T-helper 2 cell (primary cell): Measurements from ENCODE around the gene KNDC1.

Source experiments
- DNase-seq, 5 experiments: peaks; one replicate each; pipeline versions ENCODE4 v3.0.0 to v3.0.0-alpha.2; 2012 to 2022

Gene KNDC1

GRCh38 chr10:133179128-133179520, 19.1 kb downstream of the KNDC1 start:
- no peak for DNase-seq

- no peak for DNase-seq
These were observed 19.6 kb downstream of the KNDC1 start for GRCh38 chr10:133179651-133180050.

GRCh38 chr10:133180192-133180964, 20.4 kb downstream of the KNDC1 start:
- no peak for DNase-seq

GRCh38 chr10:133180965-133181639, 21.1 kb downstream of the KNDC1 start:
- DNase-seq, result peak in 1 of 5 experiments; percentile 3

- DNase-seq, result no peak
These were observed 22.2 kb downstream of the KNDC1 start for GRCh38 chr10:133182190-133182589.

DNA sequence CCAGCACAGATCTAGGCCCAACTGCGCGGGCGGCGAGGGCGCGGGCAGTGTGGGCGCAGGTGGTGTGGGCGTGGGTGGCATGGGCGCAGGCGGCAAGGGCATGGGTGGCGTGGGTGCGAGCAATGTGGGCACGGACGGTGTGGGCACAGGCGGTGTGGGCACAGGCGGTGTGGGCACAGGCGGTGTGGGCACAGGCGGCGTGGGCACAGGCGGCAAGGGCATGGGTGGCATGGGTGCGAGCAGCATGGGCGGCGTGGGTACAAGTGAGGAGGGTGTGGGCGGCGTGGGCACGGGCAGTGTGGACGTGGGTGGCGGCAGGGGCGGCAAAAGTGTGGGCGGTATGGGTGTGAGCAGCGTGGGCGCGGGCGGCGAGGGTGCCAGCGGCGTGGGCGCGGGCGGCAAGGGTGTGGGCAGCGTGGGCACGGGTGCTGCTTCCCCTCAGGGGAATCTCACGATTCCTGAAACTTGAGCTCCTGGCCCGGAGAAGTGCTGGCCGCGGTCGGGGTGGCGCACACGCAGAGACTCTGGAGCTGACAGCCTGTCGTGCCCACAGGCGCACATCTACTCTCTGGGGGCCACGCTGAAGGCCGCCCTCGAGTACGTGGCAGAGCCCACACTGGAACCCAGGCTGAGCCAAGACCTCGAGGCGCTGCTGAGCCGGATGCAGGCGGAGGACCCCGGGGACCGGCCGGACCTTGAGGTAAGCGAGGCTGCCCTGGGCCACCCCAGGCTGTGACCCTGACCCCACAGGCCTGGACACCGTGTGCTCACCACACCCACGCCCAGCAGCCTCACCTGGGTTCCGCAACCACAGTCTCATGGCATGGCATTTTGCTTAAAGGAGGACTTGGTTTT, 23.0 kb downstream of the KNDC1 start:
- no peak for DNase-seq

DNA sequence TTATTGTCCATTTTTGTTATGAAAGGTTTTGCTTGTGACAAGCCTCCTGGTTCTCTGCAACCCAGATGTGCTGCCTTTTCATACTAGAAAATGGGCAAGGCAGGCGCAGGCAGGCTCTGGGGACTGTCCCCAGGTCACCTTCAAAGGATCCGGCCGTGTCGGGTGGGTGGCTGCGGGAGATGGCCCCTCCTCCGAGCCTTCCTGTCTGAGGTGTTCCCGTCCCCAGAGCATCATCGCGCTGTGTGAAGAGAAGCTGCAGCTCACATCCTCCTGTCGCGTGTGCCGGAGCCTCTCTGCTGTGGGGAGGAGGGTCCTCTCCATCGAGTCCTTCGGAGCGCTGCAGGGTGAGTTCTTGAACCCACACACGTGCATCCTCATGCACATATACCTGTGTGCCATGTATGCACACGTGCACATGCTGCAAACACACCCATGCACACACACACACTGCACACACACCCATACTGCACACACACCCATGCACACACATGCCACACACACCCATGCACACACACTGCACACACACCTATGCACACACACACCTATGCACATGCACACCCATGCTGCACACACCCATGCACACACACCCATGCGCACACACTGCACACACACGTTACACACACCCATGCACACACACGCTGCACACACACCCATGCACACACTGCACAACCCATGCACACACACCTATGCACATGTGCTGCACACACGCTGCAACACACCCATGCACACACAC, 23.8 kb downstream of the KNDC1 start:
- DNase-seq, result no peak

GRCh38 chr10:133184591-133185244, 24.7 kb downstream of the KNDC1 start:
- DNase-seq, result no peak

DNA sequence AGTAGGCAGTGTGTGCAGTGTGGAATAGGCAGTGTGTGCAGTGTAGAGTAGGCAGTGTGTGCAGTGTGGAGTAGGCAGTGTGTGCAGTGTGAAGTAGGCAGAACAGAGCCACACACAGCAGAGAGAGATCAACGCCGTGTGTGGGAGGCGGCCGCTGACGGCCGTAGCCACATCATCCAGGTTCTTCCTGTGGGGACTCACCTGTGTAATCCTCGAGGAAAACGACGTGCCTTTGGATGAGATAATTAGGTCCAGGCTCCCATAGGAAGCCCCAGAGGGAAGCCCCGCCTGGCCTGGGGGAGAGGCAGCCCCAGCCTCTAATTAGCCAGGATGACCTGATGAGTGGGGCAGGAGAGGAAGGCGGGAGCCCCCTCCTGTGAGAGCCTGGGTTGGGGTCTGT, 25.4 kb downstream of the KNDC1 start:
- DNase-seq, result no peak

- no peak for DNase-seq
These were observed 25.9 kb downstream of the KNDC1 start for GRCh38 chr10:133185916-133186315.

DNA sequence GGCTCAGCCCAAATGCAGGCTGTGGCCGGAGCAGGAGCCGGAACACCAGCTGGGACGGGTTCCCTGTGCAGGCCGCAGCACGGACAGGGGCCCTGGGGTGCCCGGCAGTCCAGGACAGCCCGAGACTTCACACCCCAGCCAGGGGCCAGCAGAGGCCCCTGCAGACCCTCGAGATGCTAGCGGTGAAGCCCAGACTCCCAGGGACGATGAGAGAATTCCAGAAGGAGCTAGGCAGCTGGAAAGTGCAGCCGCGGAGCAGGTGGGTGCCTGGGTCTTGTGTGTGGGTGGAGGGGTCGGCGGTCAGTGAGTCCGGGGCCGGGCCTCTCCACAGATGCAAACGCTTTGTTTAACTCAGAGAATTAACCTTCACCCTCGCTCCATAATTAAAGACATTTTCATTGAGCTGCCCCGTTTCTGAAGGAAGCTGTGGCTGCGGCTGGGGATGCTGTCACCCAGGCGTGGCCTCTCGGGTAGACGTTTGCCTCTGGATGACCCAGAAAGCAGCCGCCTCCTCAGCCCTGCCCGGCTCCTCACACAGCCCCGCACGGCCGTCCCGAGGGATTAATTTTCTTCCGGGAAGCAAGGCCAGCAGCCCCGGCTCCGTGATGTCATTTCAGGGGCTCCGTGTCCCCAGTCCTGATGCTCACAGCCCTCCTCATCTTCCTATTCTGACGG, 26.5 kb downstream of the KNDC1 start:
- no peak for DNase-seq

DNA sequence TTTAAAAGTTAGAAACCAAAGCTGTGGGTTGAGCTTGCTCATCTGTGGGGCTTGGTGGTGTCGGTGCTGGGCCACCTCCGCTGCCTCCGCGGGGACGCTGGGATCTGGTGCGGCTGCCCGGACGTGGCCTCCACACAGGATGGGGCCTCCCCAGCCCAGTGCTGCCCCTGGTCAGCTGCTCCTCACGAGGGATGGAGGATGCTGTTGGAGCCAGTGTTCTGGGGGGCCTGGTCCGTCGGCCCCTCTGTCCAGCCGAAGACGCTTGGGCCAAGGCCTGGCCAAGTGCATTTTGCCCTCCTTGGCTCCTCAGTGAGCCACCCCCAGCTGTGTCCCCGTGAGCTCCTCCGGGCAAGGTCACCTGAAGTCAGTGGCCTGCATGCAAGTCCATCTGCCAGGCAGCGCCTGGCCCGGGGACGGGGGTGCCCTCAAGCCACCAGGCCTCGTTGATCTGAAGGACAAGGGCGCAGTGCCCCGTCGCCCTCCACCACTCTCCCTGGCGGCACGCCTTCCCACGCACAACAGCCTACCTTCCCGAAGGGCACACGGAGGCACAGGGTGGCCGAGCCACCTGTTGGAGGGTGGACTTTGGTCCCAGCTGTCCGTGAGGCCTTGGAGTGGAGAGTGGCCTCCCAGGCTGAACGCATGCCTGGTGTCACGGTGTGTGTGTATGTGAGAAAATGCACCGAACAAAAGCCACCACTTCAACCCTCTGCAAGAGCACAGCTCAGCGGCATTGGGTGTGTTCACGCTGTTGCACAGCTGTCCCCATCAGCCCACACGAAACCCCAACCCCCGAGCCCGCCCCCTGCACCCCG, 27.3 kb downstream of the KNDC1 start:
- DNase-seq, result no peak

GRCh38 chr10:133187906-133188681, 28.1 kb downstream of the KNDC1 start:
- no peak for DNase-seq

- no peak for DNase-seq
These were observed 29.2 kb downstream of the KNDC1 start for GRCh38 chr10:133189256-133189655.

DNA sequence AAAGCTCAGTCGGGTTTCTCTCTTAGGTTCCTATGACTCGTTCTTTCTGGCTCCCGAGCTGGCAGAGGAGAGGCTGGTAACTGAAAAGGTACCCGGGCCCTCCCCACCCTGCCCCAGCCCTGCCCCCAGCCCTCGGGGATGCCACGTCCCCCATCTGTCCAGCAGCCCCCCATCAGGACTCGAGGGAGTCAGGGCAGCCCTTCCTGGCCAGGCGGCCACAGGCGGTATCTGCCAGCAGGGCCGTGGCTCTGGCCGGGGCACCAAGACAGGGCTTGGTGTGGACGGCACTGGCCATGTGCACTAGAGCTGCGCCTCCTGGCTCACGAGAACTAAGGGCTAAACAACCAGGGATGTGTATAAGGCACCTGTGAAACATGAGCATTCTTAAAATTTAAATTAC, 29.7 kb downstream of the KNDC1 start:
- DNase-seq, result no peak

GRCh38 chr10:133190225-133190624, 30.2 kb downstream of the KNDC1 start:
- no peak for DNase-seq

- no peak for DNase-seq
These were observed 31.6 kb downstream of the KNDC1 start for GRCh38 chr10:133191651-133192050.

DNA sequence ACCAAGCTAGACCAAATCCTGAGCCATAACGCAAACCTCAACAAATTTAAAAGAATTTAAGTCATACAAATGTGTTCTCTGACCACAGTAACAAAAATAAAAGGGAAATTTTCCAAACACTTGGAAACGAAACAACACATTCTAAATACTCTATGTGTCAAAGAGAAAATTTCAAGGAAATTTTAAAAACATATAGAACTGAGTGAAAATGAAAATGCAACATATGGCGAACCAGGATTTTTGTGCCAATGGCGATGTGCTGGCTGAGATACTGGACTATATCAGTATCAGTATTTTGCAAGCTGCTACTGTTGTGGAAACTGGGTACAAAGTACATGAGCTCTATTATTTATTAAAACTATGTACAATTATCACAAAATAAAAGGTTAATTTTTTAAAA, 34.1 kb downstream of the KNDC1 start:
- no peak for DNase-seq

GRCh38 chr10:133195096-133195495, 35.1 kb downstream of the KNDC1 start:
- no peak for DNase-seq

GRCh38 chr10:133195611-133196010, 35.6 kb downstream of the KNDC1 start:
- DNase-seq, result no peak
